Panc1 (cell line): Measurements from ENCODE around the gene AHSG.

Experiments
- CTCF ChIP-seq: fragments of 450-650 bp; IDR thresholded peaks from 2 replicates; pipeline ENCODE4 v1.5.1; 2017; ENCODE audit warnings: mild to moderate bottlenecking
- REST ChIP-seq, 2 experiments: IDR thresholded peaks; 2 replicates each; pipeline ENCODE4 v1.6.1; 2011 to 2012; ENCODE audit warnings: low read depth in 2 of 2, control low read depth in 1 of 2, low read length in 1 of 2, mild to moderate bottlenecking in 1 of 2, moderate library complexity in 1 of 2; ENCODE audit not compliant: insufficient read depth in 1 of 2

GRCh38 chr3:186599785-186600166 lies 13.1 kb upstream of the AHSG start:
- TF ChIP-seq CTCF (no peak), REST (IDR thresholded peaks at IDR 0.05; ENCODE audit: insufficient read depth in 1 of 2, low read depth in 2 of 2, low read length in 1 of 2) (no peak)
